OCI-LY3 (cell line): ENCODE results near the gene CNTNAP2.

Experiments
- H2AFZ ChIP-seq: fragments of 200-600, 300-600 bp; shearing (Covaris generic); 2 replicates; pipeline ENCODE4 v1.6.0; 2014; ENCODE audit warnings: antibody characterized with exemption, low read depth, low read length
- H3K27ac ChIP-seq: fragments of 200-600, 300-600 bp; sonication (generic); 2 replicates; pipeline ENCODE4 v1.5.1; 2014; ENCODE audit warnings: mild to moderate bottlenecking, low read length, moderate library complexity, mixed read lengths
- H3K27me3 ChIP-seq: fragments of 200-600, 300-600 bp; sonication (generic); 2 replicates; pipeline ENCODE4 v1.6.1; 2014; ENCODE audit warnings: low read depth, low read length, mixed read lengths
- H3K36me3 ChIP-seq: fragments of 200-600, 300-600 bp; sonication (generic); replicated peaks from 2 replicates; pipeline ENCODE3; 2014; ENCODE audit warnings: low read depth, low read length, mixed read lengths
- H3K4me1 ChIP-seq: fragments of 300-600, 200-600 bp; sonication (generic); 2 replicates; pipeline ENCODE4 v1.6.1; 2014; ENCODE audit warnings: low read length, mixed read lengths
- H3K4me2 ChIP-seq: fragments of 200-600, 300-600 bp; sonication (generic); 2 replicates; pipeline ENCODE4 v1.6.1; 2014; ENCODE audit warnings: low read length, mixed read lengths
- H3K4me3 ChIP-seq: fragments of 300-600, 200-600 bp; sonication (generic); 2 replicates; pipeline ENCODE4 v1.5.1; 2014; ENCODE audit warnings: antibody characterized with exemption, mild to moderate bottlenecking, low read length, moderate library complexity
- H3K79me2 ChIP-seq: fragments of 300-600, 200-600 bp; shearing (Covaris generic); 2 replicates; pipeline ENCODE4 v1.6.1; 2014; ENCODE audit warnings: mild to moderate bottlenecking, low read length, mixed read lengths
- H3K9ac ChIP-seq: fragments of 300-600, 200-600 bp; shearing (Covaris generic); 2 replicates; pipeline ENCODE4 v1.6.0; 2014; ENCODE audit warnings: mild to moderate bottlenecking, low read length, moderate library complexity
- H3K9me3 ChIP-seq: fragments of 200-600, 300-600 bp; shearing (Covaris generic); 2 replicates; pipeline ENCODE4 v1.6.1; 2014; ENCODE audit warnings: low read length, mixed read lengths; ENCODE audit not compliant: insufficient read depth
- H4K20me1 ChIP-seq: fragments of 200-600, 300-600 bp; sonication (generic); 2 replicates; pipeline ENCODE4 v1.6.1; 2016; ENCODE audit warnings: low read length, mixed read lengths; ENCODE audit not compliant: insufficient read depth
- CTCF ChIP-seq: fragments of 200-600, 300-600 bp; sonication (generic); IDR thresholded peaks from 2 replicates; pipeline ENCODE4 v1.5.1; 2014; ENCODE audit warnings: antibody characterized with exemption, low read length, low read depth
- EZH2phosphoT487 ChIP-seq: fragments of 200-600 bp; shearing (Covaris generic); IDR thresholded peaks from 2 replicates; pipeline ENCODE4 v1.6.1; 2018; ENCODE audit warnings: antibody characterized with exemption, mixed run types, low read depth

The CNTNAP2 gene

GRCh38 chr7:147700702-147701101, 1584.1 kb downstream of the CNTNAP2 start:
- Histone ChIP-seq H2AFZ (no peak overlapping the region), H3K36me3 (no peaks in the 10 kb centered on the region), H3K79me2 (no peaks in the 10 kb centered on the region), H3K27me3 (no peaks in the 10 kb centered on the region), H3K4me3 (no peak overlapping the region), H3K9me3 (no peaks in the 10 kb centered on the region), H3K27ac (no peak overlapping the region), H3K4me1 (no peaks in the 10 kb centered on the region), H4K20me1 (no peaks in the 10 kb centered on the region), H3K9ac (no peak overlapping the region), H3K4me2 (no peak overlapping the region)
- TF ChIP-seq CTCF (no peak), EZH2phosphoT487 (no peak)

- Histone ChIP-seq H3K4me2 (no peak overlapping the region), H2AFZ (no peak overlapping the region), H3K27ac (no peak overlapping the region), H3K4me3 (no peak overlapping the region), H3K4me1 (no peaks in the 10 kb centered on the region), H3K36me3 (no peaks in the 10 kb centered on the region), H3K9me3 (no peaks in the 10 kb centered on the region), H3K9ac (no peak overlapping the region), H3K27me3 (no peaks in the 10 kb centered on the region), H3K79me2 (no peaks in the 10 kb centered on the region), H4K20me1 (no peaks in the 10 kb centered on the region)
- no peak for TF ChIP-seq EZH2phosphoT487
- TF ChIP-seq CTCF, result no peak
Measured at GRCh38 chr7:147707926-147708325, 1591.3 kb downstream of the CNTNAP2 start.

GRCh38 chr7:147708871-147709270, 1592.3 kb downstream of the CNTNAP2 start:
- H3K79me2 ChIP-seq, result no peaks in the 10 kb centered on the region
- no peak overlapping the region for H3K9ac ChIP-seq
- H3K9me3 ChIP-seq, result no peaks in the 10 kb centered on the region
- no peak overlapping the region for H3K4me3 ChIP-seq
- TF ChIP-seq EZH2phosphoT487 (no peak), CTCF (no peak)
- H3K4me2 ChIP-seq, result no peak overlapping the region
- no peak overlapping the region for H2AFZ ChIP-seq
- no peaks in the 10 kb centered on the region for H4K20me1 ChIP-seq
- no peaks in the 10 kb centered on the region for H3K4me1 ChIP-seq
- H3K27ac ChIP-seq, result no peak overlapping the region
- no peaks in the 10 kb centered on the region for H3K27me3 ChIP-seq
- H3K36me3 ChIP-seq, result no peaks in the 10 kb centered on the region

GRCh38 chr7:147711447-147711846, 1594.8 kb downstream of the CNTNAP2 start:
- Histone ChIP-seq H3K36me3 (no peaks in the 10 kb centered on the region), H3K4me1 (no peaks in the 10 kb centered on the region), H3K9me3 (no peaks in the 10 kb centered on the region), H3K27ac (no peak overlapping the region), H3K79me2 (no peaks in the 10 kb centered on the region), H3K27me3 (no peaks in the 10 kb centered on the region), H3K4me3 (no peak overlapping the region), H4K20me1 (no peaks in the 10 kb centered on the region), H3K4me2 (no peak overlapping the region), H3K9ac (no peak overlapping the region), H2AFZ (no peak overlapping the region)
- TF ChIP-seq EZH2phosphoT487, result no peak
- TF ChIP-seq CTCF, result no peak
